ENCODE data around the gene SND1.

SND1 gene

DNA sequence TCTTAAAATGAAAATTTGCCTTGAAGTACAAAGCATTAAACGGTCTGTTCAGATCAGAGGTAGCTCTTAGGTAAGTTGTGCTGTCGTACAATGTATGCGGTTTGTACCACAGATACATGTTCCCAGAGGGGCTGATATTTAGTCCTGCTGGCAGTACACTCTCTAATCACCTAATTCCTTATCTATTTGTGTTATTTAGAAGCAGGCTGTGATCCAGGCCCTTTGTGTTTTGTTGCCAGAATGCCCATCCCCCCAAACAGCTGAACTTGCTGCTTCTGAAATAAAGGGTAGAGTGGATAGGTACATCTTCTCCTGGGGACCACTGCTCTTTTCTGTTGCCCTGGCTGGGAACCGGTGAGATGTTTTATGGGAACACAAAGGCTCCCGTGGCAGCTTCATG is 84.5 kb downstream of the SND1 start:
- no peak for DNase-seq

DNA sequence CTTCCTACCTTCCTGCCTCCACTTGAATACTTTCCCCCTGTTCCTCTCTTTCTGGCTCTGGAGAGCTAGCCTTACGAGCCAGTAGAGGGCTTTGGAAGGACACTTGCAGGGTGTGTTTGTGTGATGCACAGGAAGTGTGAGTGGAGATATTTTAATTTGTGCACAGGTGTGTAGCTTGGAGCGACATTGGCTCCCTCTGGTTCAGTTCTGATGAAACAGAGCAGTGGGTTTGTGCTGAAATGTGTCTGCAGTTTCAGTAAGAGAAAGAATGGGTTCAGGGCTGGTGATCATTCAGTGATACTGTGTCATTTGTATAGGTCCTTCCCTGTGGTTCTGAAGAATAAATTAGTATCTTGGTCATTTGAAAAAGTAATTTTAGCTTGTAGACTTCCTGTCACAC is 86.9 kb downstream of the SND1 start:
- no peak for DNase-seq

DNA sequence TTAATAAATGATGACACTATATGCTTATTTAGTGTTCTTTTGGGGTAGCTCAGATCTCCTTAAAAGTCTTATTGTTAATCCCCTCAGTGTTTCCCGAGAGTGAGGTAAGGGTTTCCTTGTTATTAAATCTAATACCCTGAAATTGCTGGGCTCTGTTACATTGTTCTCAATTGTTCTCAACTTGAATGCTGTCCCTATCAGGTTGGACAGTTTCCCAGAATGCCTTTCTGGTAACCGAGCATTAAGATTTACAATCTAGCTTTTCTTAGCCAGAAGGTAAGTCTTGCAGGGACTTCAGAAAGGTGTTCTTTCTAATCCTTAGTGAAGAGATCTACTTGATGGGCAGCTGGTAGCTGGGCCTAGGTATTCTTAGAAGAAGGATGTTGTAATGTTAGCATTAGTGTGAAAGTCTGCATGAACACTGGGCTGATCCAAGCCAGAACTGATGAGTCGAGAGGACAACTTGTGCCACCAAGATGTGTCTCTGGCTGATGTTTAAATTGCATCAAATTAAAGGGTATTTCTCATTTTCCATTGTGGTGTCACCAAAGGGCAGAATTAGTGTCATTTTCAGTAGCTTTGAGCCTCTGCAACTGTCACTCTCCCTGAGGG is 89.9 kb downstream of the SND1 start:
- DNase-seq: no peak

DNA sequence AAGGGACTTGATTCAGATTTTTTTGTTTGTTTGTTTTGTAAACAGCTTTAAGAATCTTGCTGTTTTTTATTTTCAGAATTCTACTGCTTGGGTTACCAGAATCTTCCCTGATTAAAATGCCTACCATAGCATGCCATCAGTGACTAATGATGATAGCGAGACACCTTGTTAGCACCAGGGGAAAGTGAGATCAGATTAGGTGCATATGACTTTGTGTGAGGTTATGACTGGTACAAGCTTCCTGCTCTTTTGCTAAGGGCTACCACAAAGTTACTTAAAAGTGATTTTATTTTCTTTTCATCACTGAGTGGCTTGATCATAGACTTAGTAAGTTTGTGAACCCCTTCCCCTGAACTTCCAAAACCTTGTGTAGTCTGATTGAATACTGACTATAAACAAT is 93.5 kb downstream of the SND1 start:
- DNase-seq: no peak

DNA sequence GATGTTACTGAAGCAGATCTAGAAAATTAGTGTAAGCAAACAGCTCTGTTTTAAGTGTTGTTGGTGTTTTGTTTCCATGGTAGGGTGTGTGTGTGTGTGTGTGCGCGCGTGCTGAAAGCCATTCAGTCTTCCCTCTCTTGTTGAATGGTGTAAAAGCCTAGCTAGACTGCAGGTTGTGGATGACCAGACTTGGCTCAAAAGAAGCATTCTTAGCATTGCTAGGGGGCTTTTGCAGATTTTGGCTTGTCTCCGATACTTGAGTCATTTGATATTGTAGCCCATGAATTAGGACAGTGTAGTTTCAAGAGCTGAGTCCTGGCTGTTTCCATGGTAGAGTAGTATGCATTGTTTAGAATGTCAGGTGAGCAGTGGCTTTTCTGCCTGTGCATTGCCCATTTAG is 99.1 kb downstream of the SND1 start:
- DNase-seq: no peak

DNA sequence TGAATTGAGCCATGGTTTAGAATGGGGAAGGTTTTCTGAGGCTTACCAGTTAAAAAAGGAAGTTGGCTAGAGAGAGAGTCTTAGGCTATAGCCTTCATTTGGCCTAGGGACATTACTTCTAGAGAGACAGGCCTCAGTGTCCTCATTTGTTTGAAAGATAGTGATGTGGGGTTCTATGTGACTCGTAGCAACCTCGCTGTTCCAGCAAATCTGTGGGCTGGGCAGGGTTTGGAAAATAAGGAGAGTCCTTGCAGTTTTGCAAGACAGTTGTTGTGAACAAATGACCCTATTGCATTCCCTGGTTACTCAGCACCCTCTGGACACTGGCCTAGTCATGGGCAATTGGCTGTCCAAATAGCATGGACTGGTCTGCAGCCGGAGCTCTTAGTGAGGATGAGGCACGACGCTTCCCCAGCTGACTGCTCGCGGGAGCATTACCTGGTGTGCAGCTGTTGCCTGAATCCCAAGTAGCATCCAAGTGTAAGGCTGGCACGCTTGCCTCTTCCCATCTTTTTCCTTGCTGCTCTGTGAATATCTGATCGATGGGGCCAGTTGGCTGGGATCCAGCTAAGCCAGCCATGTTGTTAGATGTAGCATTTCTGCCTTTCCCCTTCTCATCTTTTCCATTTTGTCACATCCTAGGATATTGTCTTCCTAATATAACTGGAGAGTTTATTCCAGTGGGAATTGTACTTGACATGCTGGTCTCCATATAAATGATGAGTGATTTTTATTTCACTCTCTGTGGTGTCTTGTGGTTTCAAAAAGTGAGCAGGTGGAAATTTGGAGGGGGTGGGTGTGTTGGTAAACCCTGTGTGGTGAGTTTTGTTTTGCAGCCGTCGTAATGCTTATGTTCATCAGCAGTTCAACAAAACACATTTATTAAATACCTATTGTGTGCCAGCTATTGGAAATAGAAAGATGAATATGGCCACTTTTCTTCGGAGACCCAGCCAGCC is 99.8 kb downstream of the SND1 start:
- DNase-seq: no peak

DNA sequence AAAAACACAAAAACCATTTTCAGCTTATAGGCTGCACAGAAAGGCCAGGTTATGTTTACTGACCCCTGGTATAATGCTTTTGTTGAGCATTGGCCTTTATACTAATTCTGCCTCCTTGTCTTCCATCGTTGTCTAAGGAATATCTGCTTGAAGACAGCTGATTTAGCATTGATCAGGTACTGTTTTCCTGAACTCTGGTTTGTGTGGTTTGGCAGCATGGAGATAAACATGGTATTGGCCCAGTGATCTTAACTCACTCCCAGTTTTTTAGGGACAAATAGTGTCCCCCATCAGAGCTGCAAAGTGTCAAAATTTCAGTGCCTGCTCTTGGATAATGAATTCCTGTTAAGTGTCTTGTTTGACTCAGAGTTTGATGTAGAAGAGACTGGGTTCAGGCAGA is 100.8 kb downstream of the SND1 start:
- DNase-seq: no peak

DNA sequence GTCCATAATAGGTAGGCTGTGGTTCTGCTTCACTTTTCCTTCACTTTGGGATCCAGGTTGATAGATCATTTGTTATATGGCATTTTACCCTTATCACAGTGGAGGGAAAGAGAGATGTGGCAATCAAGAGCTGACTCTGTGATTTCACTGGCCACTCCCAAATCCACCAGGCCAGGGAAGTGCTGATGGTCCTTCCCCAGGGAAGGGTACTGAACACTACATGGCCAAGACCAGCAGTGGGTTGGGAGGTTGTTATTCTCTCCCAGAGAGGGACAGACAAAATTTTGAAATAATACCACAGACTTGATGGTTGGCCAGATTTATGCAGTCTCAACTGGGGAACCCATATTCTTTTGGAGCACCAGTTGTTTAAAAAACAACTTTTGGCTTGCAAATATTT is 102.5 kb downstream of the SND1 start:
- DNase-seq: no peak

DNA sequence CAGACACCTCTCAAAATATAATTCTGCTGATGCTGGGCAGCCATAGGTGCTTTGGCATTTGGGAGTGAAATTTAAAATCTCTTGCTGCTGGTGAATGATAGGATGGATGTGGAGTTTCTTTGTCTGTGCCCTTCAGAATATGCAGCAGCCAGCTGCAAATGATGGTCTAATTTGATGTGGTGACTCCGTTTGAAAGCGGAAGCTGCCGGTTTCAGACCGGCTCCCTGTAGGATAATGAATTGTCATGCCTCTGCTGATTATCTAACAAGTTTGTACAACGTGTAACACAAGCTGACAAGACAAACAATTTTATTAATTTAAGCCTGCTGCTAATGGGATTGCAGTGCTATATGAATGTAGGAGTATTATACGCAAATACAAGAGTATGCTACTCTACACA is 103.5 kb downstream of the SND1 start:
- no peak for DNase-seq

DNA sequence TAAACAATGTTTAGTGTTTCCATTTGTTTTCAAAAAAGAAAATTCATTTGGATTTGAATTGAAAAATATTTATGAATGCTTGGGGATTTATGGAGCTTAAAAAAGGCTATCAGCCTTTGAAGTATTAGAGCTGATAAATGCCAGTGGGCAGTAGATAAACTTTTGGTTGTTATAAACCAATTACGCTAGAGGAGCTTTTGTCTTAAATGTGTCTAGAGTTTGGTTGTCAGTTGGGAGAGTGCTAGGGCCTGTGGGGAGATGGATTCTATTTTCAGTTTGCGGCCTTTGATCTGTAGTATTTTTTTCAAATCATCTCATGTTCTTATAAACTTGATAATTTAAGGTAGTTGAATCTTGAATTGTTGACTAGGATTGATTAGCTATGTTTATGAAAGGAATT is 104.0 kb downstream of the SND1 start:
- DNase-seq: no peak

DNA sequence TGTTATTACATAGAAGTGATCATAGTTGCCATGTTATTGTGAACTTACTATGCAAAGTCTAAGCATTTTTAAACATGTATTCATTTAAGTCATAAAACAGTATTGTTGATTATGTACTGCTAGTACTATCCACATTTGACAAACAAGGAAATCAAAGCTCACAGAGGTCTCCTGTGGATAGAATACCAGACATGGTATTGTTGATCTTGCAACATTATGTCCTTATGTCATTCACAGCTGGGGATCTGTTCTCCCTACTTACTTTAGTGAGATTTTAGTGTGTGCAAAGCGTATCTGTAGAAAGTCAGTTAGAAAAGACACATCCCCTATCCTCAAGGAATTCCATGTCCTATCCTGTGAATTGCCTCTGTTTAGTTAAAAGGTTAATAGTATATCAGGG is 106.1 kb downstream of the SND1 start:
- no peak for DNase-seq

DNA sequence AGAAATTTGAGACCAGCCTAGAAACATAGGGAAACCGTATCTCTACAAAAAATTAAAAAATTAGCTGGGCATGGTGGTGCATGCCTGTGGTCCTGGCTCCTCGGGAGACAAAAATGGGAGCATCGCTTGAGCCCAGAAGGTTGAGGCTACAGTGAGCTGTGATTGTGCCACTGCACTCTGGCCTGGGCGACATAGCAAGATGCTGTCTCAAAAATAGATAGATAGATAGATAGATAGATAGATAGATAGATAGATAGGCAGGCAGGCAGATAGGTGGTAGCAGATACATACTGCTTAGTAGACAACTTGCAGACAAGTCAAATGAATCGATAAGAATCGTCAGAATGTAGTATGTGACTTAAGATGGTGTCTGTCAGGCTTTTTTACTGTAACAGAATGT is 106.9 kb downstream of the SND1 start:
- no peak for DNase-seq

DNA sequence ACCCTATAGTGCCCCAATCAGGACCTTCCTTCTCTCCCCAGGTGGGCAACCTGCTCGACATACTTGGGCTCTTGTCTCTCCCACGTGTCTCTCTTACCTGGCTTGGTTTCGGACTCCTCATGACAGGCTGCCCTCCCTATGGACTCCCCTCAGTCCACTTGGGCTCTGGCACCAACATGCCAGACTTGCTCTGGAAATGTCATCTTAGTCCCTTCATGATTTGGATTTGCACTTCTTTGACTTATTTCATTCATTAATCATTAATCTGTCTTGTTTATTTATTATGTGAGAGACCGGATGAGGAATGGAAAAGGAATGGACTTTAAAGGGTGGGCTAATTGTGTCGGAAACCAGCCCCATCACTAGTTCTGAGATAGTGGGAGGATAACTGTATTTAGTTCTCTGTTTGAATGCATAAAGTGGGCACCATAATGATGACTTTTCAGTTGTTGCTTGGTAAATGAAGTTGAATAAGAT is 108.0 kb downstream of the SND1 start:
- no peak for DNase-seq

DNA sequence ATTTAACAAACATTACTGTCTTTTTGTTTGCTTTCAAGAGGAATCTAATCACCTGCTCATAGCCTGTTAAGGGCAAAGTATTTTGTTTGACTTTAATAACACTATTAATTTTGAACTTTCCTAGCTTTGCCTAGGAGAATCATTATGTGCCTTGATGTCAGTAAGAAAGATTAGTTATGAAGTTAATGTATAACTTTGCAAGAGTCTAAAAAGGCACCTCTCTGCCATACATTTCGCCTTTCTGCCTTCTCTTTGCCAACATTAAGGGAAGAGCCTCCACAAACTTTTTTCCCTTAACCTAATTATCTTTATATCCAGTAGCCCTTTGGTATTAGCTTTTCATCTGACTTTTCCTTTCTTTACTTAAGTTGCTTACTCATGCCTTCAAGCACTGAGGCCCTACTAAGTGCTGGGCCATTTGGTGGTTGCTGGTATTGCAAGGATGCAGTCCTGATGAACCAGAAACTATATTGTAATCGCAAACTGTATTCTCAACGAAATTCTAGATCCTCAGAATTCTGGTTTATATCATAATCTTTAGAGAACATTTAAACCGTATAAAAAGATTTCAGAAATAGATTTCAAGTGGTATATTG is 108.5 kb downstream of the SND1 start:
- DNase-seq: no peak

DNA sequence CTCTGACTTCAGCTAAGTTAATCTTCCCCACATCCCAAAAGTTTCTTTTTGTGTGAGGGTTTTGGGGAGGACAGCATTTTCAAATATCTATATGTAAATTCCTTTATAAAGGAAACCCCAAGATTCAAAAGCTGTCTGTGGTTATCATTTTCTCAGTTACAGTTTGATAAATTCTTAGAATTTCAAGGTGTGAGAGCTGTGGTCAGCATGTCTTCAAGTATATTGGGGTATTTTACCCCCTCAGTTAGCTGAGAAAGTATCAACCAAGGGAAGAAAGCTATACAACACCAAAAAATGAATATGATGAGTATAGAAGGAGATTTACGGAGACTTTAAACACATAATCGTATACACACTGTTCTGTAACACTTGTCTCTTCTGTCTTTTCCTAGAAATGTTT is 109.2 kb downstream of the SND1 start:
- peak; percentile 22 for DNase-seq

DNA sequence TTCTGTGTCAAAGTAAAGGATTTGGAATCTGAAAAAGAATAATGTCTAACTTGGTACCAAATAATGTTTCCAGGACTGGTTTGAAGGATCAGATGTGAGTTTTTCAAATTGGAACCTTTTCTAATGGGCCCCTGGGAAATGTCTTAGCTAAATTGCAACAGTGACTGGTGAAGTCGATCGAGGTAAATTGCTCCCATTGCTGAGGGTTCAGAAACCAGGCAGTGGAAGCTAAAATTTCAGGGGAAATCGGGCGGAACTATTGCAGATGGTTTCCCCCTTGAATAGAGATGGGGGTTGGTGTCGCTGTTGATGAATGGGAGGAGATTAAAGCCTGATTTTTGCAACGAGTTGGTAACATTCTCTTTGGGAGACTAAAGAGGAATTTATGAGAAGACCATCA is 112.7 kb downstream of the SND1 start:
- no peak for DNase-seq

DNA sequence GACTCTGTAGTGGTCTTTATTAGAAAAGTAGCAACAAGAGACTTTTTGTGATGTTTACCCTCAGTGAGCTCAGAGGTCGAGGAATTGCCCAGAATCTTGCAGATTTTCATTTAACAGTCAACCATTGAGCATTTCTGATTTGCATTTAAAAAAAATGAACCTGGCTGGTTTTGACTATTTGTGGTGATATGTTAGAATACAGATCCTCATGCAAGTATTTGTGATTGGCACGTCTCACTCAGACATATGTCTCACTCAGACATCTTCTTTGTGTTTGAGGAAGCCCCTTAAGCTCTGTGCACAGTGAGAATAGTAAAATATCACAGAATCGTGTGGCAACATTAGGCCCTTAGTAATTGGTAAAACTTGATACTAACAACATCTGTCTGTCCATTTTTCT is 113.2 kb downstream of the SND1 start:
- no peak for DNase-seq

DNA sequence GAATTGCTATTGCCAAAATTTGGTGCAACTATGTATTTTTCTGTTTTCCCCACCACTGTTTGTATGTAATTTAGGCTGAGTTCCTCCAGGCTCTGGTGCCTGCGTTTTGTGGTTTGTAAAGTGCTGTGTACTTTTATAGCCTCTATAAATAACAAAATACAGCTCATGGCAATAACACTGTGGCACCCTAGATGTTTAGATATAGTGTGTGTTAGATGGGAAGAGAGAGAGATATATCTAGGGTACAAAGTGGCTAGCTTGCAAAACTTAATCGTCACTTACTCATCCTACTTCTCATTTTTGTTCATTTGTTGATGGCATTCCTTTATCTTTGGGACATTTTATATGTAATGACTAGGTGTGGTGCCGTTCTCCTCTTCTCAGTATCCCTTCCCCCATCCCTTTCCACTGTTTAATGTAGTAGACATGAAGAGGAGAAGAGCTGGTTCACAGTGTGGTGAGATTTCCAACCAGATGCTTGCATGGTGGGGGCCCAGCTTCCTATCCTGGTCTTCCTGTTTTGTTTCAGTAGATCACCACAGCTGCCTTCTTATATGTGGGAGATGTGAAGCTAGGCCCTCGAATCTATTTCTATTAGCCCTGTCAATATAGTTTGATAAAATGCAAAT is 115.0 kb downstream of the SND1 start:
- DNase-seq: peak; percentile 5

DNA sequence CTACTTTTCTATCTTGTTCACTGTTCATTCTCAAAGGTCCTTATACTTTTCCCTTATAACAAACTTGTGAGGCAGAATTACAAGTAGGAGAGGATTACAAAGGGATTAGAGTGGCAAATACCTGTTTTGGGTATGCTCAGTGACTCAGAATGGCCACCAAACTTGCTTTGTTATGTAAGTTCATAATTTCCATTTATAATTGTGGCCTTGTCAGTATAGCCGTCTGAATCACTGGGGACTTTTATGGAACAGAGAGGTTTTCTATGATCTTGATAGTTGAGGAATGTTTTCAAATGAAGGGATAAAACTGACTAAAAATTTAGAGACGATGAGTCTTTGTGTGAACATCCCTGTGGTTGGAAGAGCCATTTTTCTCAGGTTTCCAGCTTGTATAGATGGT is 116.2 kb downstream of the SND1 start:
- no peak for DNase-seq

DNA sequence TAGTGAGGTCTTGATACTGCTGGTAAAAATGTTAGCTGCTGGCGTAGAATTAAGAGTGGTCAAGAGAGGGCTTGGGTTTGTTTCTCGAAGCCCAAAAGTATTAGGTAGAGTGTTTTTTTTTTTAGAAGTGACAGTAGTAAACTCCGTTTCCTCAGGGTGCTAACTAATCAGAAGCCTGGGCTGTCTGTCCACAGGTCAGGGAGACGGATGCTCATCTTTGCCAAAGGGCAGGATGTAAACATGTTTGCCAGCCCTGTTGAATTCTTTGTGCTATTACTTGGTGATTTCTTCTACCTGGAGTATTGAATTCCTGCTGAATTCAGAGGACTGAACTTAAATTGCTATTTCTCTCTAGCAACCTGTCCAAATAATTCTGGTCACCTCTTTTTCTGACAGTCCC is 117.1 kb downstream of the SND1 start:
- DNase-seq: no peak

DNA sequence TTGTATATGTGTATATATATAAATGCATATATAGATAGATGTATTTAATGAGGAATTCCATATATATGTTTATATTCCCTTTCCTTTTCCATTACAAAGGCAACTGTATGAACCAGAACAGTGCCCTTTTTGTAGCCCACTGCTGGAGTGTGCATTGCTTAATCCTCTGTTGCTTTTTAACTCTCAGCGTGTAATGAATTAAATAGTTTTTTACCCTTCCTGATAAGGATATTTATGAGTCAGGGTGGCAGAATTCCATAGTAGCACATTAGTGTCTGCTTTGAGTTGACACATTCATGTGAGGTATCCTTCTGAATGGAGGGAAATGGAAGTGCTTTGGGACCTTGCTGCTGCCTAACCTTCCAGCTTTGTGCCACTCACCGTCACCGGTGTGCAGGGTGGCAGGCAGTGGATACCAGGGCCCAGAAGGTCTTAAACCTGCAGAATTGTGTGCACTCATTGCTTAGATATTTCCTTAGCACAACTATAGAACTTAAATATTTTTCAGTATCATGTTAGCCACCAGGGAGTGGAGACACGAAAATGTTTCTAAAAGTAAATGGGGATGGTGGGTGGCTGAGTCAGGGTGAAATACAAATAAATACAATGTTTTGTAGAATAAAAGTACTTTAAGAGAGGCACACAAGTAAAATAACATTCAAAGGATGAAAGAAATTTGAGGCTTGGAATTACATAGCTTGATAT is 117.9 kb downstream of the SND1 start:
- no peak for DNase-seq

DNA sequence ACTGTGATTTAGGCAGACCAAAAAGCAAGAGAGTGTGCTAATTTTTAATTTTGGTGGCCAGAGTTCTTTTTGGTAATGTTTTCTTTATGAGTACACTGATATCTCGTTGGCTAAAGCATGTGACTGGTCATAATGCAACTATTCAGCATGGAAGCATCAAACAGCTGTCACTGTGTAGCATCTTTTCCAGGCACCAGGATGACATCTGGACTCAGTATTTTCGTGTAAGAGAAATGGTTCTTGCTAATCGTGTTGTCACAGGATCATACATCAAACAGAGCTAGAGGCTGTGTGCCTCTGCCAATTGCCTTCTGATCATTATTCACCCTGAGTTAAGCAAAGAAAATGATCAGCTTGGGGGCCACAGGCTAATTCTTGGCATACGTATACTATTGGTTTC is 118.9 kb downstream of the SND1 start:
- DNase-seq: no peak

DNA sequence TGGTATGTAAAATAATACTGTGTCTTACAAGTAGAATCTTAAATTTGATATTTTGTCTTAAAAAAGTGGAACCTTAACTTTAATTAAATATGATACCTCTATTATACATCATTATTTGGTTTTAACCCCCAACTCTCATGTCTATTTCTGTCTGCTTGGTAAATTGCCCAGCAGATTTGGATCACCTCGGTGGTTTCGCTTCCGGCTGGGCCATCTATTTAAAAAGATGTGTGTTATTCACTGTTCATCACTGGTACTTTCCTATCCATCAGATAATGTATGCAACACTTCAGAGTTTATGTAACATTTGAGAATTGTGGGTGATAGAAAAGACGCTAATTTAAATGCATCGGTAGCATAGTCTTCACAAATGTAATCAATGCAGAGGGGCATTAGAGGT is 119.7 kb downstream of the SND1 start:
- DNase-seq: no peak

All from CD4-positive, alpha-beta T cell treated with Interleukin-21 for 1 hour (primary cell).